ENCODE data around the gene HIVEP2. TPM values are rescaled to one million over a fixed set of nuclear protein-coding genes. Genes with fewer than 3 reads are reported as not detected.

HIVEP2 gene
- total RNA-seq, 1 donor from 2014 or later: 13.2 TPM

- no peak for DNase-seq (ENCODE audit: low spot score)
Observed at GRCh38 chr6:142896732-142897131, 48.2 kb downstream of the HIVEP2 start.

GRCh38 chr6:142893088-142893487 lies 51.9 kb downstream of the HIVEP2 start:
- DNase-seq (ENCODE audit: low spot score): no peak

- DNase-seq (ENCODE audit: low spot score): no peak
Observed at GRCh38 chr6:142892254-142893021, 52.5 kb downstream of the HIVEP2 start.

- no peak for DNase-seq (ENCODE audit: low spot score)
Observed at GRCh38 chr6:142891454-142891853, 53.5 kb downstream of the HIVEP2 start.

- no peak for DNase-seq (ENCODE audit: low spot score)
Observed at GRCh38 chr6:142888456-142888855, 56.5 kb downstream of the HIVEP2 start.

DNA sequence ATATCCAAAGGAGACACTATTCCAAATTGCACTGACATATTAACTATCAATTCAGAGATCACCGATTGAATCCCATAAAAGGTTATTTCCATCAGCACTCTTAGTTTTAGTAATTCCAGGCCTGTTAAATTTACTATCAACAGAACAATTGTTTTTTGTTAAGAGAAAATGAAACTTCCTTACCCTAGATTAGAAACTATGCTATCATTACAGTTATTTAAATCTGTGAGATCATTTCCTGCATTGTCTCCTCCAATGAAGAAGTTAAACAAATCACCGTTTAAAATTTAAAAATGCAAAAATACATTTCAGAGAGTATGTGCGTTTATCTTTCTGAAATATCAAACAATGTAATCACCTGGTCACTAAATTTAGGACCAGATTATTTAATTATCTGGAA lies 57.5 kb downstream of the HIVEP2 start:
- no peak for DNase-seq (ENCODE audit: low spot score)

- DNase-seq (ENCODE audit: low spot score): no peak
Observed at GRCh38 chr6:142886431-142887170, 58.4 kb downstream of the HIVEP2 start.

DNA sequence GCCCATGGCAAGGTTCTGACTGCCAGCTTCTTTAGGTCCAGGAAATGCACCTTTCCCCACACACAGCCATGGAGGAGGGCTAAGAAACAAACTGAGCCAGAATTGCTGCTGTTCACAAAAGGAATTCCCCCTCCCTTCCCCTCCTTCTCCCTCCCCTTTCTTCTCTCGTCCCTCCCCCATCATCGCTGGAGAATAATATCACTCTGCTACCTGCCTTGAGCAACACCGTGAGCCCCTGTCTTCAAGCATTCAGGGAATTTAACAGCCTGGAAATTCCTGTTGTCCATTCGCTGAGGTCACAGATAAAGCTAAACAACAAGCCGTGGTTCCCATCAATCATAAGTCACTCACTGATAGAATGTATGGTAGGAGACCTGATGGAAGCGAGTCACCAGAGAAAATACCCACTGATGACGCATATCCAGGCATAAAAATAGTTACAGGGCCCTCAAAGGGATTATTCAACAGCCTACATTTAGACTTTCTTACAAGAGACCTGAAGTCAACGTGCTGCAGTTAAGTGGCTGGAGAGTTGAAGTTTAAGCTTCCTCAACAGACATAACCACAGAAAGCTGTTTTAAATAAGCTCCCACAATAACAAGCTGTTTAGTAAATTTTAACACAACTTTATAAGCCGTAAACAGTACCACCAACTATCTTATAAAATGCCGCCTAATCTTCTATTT lies 59.7 kb downstream of the HIVEP2 start:
- no peak for DNase-seq (ENCODE audit: low spot score)

DNA sequence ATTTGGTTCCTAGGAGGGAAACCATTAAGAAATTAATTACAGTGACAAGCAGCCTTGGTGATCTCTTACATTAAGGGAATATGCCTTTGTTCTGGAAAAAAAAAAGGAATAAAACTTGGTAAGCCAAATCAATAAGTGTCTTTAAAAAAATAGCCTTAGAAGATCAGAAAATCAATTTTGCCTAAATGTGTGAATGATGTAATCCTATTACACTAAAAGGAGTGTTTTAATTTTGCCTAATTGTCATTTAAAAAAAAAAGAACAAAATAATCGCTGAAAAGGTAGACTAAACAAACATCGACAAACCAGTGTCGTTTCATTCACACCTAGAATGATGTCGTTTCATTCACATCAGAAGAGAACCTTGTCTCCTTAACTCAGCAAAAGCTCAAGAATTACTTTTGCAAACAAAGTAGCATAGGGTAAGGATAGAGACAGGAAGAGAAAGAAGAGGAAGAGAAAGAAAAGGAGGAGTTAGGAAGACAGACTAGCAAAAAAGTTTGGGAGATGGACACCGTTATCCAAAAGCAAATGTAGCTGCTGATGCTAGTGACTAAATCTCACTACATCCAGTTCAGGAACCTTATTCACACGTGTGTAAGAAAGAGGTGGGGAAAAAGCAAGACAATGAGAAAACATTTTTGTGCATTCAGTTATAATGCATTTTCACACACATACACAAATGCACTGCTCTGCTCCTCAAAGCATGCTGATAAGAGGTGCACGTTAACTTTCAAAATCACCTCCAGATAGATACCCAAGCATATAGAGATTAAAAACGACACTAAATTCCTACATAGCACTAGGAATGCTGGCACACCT lies 60.6 kb downstream of the HIVEP2 start:
- DNase-seq (ENCODE audit: low spot score): no peak

- no peak for DNase-seq (ENCODE audit: low spot score)
Observed at GRCh38 chr6:142883011-142883410, 62.0 kb downstream of the HIVEP2 start.

GRCh38 chr6:142881761-142882160 lies 63.2 kb downstream of the HIVEP2 start:
- no peak for DNase-seq (ENCODE audit: low spot score)

GRCh38 chr6:142881290-142881689 lies 63.7 kb downstream of the HIVEP2 start:
- no peak for DNase-seq (ENCODE audit: low spot score)

- no peak for DNase-seq (ENCODE audit: low spot score)
Observed at GRCh38 chr6:142880201-142880600, 64.8 kb downstream of the HIVEP2 start.

- no peak for DNase-seq (ENCODE audit: low spot score)
Observed at GRCh38 chr6:142879527-142879926, 65.4 kb downstream of the HIVEP2 start.

GRCh38 chr6:142879076-142879475 lies 65.9 kb downstream of the HIVEP2 start:
- DNase-seq (ENCODE audit: low spot score): no peak

DNA sequence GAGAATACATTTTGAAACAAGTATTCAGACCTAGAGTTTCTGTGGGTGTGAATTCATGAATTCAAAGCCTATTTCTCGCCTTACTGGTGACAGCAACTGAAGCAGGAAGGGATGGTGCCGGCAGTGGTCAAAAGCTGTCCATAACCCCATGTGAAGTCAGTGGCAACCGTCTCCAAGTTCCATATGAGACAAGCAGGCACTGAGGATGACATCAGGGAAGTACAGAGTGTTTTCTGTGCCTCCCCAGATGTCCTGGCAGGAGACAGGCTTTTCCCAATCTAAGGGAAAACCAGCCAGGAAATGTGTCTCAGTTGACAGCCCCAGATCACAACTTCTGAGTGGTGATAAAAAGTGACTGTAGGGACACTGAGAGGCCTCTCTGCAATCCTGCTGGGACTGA lies 66.6 kb downstream of the HIVEP2 start:
- DNase-seq (ENCODE audit: low spot score): no peak

DNA sequence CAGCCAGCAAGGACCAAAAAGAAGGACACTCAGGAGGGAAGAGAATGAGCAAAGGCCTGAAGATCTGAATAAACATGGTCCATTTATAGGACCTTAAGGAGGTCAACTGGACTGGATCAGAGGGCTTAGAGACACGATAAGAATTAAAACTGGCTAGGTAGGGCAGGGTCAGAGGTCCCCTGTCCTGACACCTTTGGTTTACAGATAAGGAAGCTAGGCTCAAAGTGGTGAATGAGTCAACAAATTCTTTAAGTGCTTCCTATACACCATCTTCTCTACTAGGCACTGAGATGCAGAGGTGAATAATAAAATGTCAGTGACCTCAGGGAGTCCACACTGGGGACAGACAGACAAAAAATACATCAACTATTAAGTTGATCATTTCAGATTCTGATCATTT lies 70.3 kb downstream of the HIVEP2 start:
- no peak for DNase-seq (ENCODE audit: low spot score)

DNA sequence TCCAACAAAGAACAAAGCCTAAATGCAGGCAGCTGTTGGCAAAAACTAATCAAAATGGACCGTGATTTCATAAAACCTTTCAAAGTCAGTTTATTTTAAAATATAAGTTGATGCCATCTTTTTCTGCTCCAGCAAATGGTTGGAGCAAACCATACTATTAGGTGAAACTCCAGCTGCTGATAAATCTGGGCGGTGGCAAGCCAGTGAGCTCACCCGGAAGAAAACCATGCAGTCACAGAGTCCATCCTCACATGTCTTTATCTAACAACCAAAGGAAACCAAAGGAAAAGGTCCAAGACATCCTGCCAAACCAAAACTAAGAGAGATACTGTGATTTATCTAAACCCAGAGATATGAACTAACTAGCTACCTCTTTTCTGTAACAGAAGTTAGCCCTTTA lies 72.6 kb downstream of the HIVEP2 start:
- no peak for DNase-seq (ENCODE audit: low spot score)

- no peak for DNase-seq (ENCODE audit: low spot score)
Observed at GRCh38 chr6:142871910-142872331, 73.1 kb downstream of the HIVEP2 start.

DNA sequence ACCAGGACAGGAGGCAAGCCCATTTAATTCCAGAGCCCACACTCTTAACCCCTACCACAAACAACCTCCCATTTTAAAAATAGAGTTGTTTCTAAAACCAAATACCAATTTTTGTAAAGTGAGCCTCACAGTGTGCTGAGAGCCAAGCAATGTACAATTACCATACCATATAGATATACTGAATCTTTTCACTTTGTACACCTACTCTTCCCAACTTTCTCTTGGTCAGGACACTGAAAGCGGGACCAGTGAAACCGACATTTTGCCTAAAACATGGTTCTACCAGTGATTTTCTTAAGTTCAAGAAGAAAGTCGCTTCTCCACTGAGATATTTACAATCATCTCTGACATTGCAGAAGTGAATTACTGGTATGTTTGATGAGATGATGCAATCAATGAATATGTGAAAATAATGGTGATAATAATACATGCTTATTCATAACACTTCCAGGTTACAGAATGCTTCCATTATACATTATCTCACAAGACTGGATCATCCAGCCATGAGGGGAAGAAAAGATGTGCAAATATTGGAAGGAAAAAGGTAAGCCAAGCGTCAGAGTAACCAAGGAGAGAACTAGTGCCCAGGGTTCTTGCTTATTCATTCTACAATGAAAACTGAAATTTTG lies 74.1 kb downstream of the HIVEP2 start:
- no peak for DNase-seq (ENCODE audit: low spot score)

DNA sequence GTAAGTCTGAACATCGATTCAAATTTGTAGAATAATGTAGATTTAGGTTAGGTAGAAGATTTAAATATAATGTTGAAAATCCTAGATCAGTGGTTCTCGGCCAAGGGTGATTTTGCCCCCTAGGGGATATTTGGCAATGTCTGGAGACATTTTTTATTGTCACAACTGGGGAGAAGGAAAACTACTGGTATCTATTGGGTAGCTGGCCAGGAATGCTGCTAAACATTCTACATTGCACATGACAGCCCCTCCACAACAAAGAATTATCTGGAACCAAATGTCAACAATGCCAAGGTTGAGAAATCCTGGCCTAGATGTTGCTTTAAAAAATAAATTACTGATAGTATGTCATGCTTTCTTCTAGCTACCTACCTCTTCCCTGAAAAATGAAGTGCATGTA lies 76.1 kb downstream of the HIVEP2 start:
- DNase-seq (ENCODE audit: low spot score): no peak

Measured in mesenteric fat pad (tissue), 1 donor.